GM18505 (cell line): ENCODE data around the gene CFAP251.

Source experiments
- ATAC-seq: cut with Tn5 transposase; IDR thresholded peaks from one replicate; pipeline ENCODE4 v1.9.1; 2021; ENCODE audit not compliant: unreplicated experiment
- POLR2A ChIP-seq: IDR thresholded peaks from 4 replicates; pipeline ENCODE4 v1.6.1; 2011; ENCODE audit warnings: borderline replicate concordance; ENCODE audit not compliant: insufficient read depth, insufficient read length; ENCODE audit errors: extremely low read depth

The CFAP251 gene

GRCh38 chr12:122003651-122004611 is 85.5 kb downstream of the CFAP251 start:
- no peak for ATAC-seq

GRCh38 chr12:122004633-122005071 is 86.3 kb downstream of the CFAP251 start:
- no peak for TF ChIP-seq POLR2A
- no peak for ATAC-seq

More at GRCh38 chr12:122003651-122004611, 85.5 kb downstream of the CFAP251 start:
- TF ChIP-seq POLR2A = no peak

- TF ChIP-seq POLR2A = no peak
Observed at GRCh38 chr12:122005252-122005776, 86.9 kb downstream of the CFAP251 start.

GRCh38 chr12:122006186-122006926 is 88.0 kb downstream of the CFAP251 start:
- TF ChIP-seq POLR2A = no peak
- ATAC-seq = no peak

More at GRCh38 chr12:122005252-122005776, 86.9 kb downstream of the CFAP251 start:
- ATAC-seq = no peak

- no peak for TF ChIP-seq POLR2A
Observed at GRCh38 chr12:122009741-122010140, 91.3 kb downstream of the CFAP251 start.

GRCh38 chr12:122012184-122012583 is 93.8 kb downstream of the CFAP251 start:
- no peak for ATAC-seq

More at GRCh38 chr12:122009741-122010140, 91.3 kb downstream of the CFAP251 start:
- no peak for ATAC-seq

GRCh38 chr12:122013136-122013535 is 94.7 kb downstream of the CFAP251 start:
- no peak for TF ChIP-seq POLR2A
- no peak for ATAC-seq

More at GRCh38 chr12:122012184-122012583, 93.8 kb downstream of the CFAP251 start:
- TF ChIP-seq POLR2A = no peak

- no peak for ATAC-seq
- TF ChIP-seq POLR2A = no peak
Observed at GRCh38 chr12:122013791-122014590, 95.6 kb downstream of the CFAP251 start.

GRCh38 chr12:122014781-122015180 is 96.4 kb downstream of the CFAP251 start:
- TF ChIP-seq POLR2A = no peak
- ATAC-seq = no peak

- TF ChIP-seq POLR2A = no peak
- no peak for ATAC-seq
Observed at GRCh38 chr12:122018457-122018856, 100.1 kb downstream of the CFAP251 start.

GRCh38 chr12:122018937-122019336 is 100.5 kb downstream of the CFAP251 start:
- ATAC-seq = no peak
- no peak for TF ChIP-seq POLR2A

- ATAC-seq = no peak
- no peak for TF ChIP-seq POLR2A
Observed at GRCh38 chr12:122020795-122021192, 102.4 kb downstream of the CFAP251 start.
